Hematopoietic multipotent progenitor cell treated with erythropoietin and hydrocortisone succinate and interleukin-3 and kit ligand, for 4 days (in vitro differentiated cells): ENCODE data around the gene ZFAND6.
A peak's percentile ranks its signal among the peaks of the same experiment; 100 is the strongest.

Experiments used
- DNase-seq: peaks from one replicate; pipeline ENCODE4 v3.0.0-alpha.2; 2015

Gene ZFAND6

GRCh38 chr15:80152180-80152895 is 92.9 kb downstream of the ZFAND6 start:
- peak; percentile 97 for DNase-seq

- peak; percentile 66 for DNase-seq
Observed at GRCh38 chr15:80152896-80153876, 93.7 kb downstream of the ZFAND6 start, which contains the start of gene FAH. Gene FAH (plus strand): TSS chr15:80152999. CDS start chr15:80153055, 56 bp downstream.

GRCh38 chr15:80153900-80154299 is 94.4 kb downstream of the ZFAND6 start:
- peak; percentile 52 for DNase-seq

- DNase-seq: peak; percentile 24
Observed at GRCh38 chr15:80154336-80154735, 94.9 kb downstream of the ZFAND6 start.

- peak; percentile 85 for DNase-seq
Observed at GRCh38 chr15:80155001-80155377, 95.5 kb downstream of the ZFAND6 start.

- DNase-seq: peak; percentile 97
Observed at GRCh38 chr15:80155378-80156175, 96.1 kb downstream of the ZFAND6 start.

- DNase-seq: no peak
Observed at GRCh38 chr15:80156176-80156720, 96.8 kb downstream of the ZFAND6 start.

GRCh38 chr15:80157215-80157614 is 97.7 kb downstream of the ZFAND6 start:
- no peak for DNase-seq

- no peak for DNase-seq
Observed at GRCh38 chr15:80159301-80159700, 99.8 kb downstream of the ZFAND6 start.

GRCh38 chr15:80159811-80160569 is 100.5 kb downstream of the ZFAND6 start:
- peak; percentile 54 for DNase-seq

- DNase-seq: peak; percentile 96
Observed at GRCh38 chr15:80160570-80161156, 101.2 kb downstream of the ZFAND6 start.

- no peak for DNase-seq
Observed at GRCh38 chr15:80161468-80162016, 102.1 kb downstream of the ZFAND6 start.

- DNase-seq: no peak
Observed at GRCh38 chr15:80162059-80162554, 102.6 kb downstream of the ZFAND6 start.

- DNase-seq: no peak
Observed at GRCh38 chr15:80163217-80163616, 103.7 kb downstream of the ZFAND6 start.

GRCh38 chr15:80163897-80164296 is 104.4 kb downstream of the ZFAND6 start:
- DNase-seq: no peak

GRCh38 chr15:80167936-80168335 is 108.5 kb downstream of the ZFAND6 start:
- no peak for DNase-seq

GRCh38 chr15:80168421-80168820 is 108.9 kb downstream of the ZFAND6 start:
- DNase-seq: no peak

GRCh38 chr15:80169768-80170357 is 110.4 kb downstream of the ZFAND6 start:
- DNase-seq: no peak

- DNase-seq: no peak
Observed at GRCh38 chr15:80170596-80170995, 111.1 kb downstream of the ZFAND6 start.

- DNase-seq: no peak
Observed at GRCh38 chr15:80171787-80172186, 112.3 kb downstream of the ZFAND6 start.
